Neural progenitor cell (in vitro differentiated cells): Measurements from ENCODE around the gene MUL1. TPM values are rescaled to one million over a fixed set of nuclear protein-coding genes. Genes with fewer than 3 reads are reported as not detected.

Experiments used
- DNase-seq: peaks from one replicate; pipeline ENCODE4 v3.0.0-alpha.2; 2016; ENCODE audit warnings: low spot score
- H2AFZ ChIP-seq: fragments of 200-600 bp; sonication (generic); replicated peaks from 2 replicates; pipeline ENCODE4 v1.6.1; 2016; ENCODE audit warnings: antibody characterized with exemption
- H3F3A ChIP-seq: fragments of 200-600 bp; sonication (generic); 2 replicates; pipeline ENCODE4 v1.6.1; 2016; ENCODE audit warnings: antibody characterized with exemption, low read depth
- H3K27ac ChIP-seq: fragments of 200-600 bp; sonication (generic); 2 replicates; pipeline ENCODE4 v1.5.1; 2016; ENCODE audit warnings: mild to moderate bottlenecking
- H3K27me3 ChIP-seq: fragments of 200-600 bp; sonication (generic); 2 replicates; pipeline ENCODE4 v1.6.1; 2016; ENCODE audit warnings: mild to moderate bottlenecking, moderate library complexity
- H3K36me3 ChIP-seq: fragments of 200-600 bp; sonication (generic); 2 replicates; pipeline ENCODE4 v1.5.1; 2016
- H3K4me1 ChIP-seq: fragments of 200-600 bp; sonication (generic); 2 replicates; pipeline ENCODE4 v1.6.1; 2016; ENCODE audit warnings: mixed run types
- H3K4me2 ChIP-seq: fragments of 200-600 bp; sonication (generic); 2 replicates; pipeline ENCODE4 v1.6.1; 2016
- H3K4me3 ChIP-seq: fragments of 200-600 bp; sonication (generic); 2 replicates; pipeline ENCODE4 v1.5.1; 2016
- H3K79me2 ChIP-seq: fragments of 200-600 bp; sonication (generic); 2 replicates; pipeline ENCODE4 v1.6.1; 2016; ENCODE audit warnings: low read depth
- H3K9ac ChIP-seq: fragments of 200-600 bp; sonication (generic); 2 replicates; pipeline ENCODE4 v1.6.1; 2016
- H3K9me3 ChIP-seq: fragments of 200-600 bp; sonication (generic); 2 replicates; pipeline ENCODE4 v1.5.1; 2016; ENCODE audit warnings: low read depth
- H4K20me1 ChIP-seq: fragments of 200-600 bp; sonication (generic); 2 replicates; pipeline ENCODE4 v1.6.1; 2016; ENCODE audit warnings: low read depth
- H3K27ac Mint-ChIP-seq: 3 replicates; pipeline ENCODE4 v1.8.0; 2021; ENCODE audit warnings: mixed read lengths
- H3K27me3 Mint-ChIP-seq: 2 replicates; pipeline ENCODE4 v1.8.0; 2022; ENCODE audit warnings: low read depth, mild to moderate bottlenecking, inconsistent platforms, moderate library complexity, mixed read lengths; ENCODE audit not compliant: insufficient read depth
- H3K36me3 Mint-ChIP-seq: 3 replicates; pipeline ENCODE4 v1.8.0; 2021; ENCODE audit warnings: mixed read lengths
- H3K4me1 Mint-ChIP-seq: 3 replicates; pipeline ENCODE4 v1.8.0; 2021; ENCODE audit warnings: mixed read lengths
- H3K4me3 Mint-ChIP-seq: 3 replicates; pipeline ENCODE4 v1.8.0; 2021; ENCODE audit warnings: mild to moderate bottlenecking, moderate library complexity, mixed read lengths
- H3K9me3 Mint-ChIP-seq: 3 replicates; pipeline ENCODE4 v1.8.0; 2020; ENCODE audit warnings: mixed read lengths
- CTCF ChIP-seq: fragments of 200-600 bp; sonication (generic); IDR thresholded peaks from 2 replicates; pipeline ENCODE4 v1.5.1; 2017; ENCODE audit warnings: antibody characterized with exemption, mild to moderate bottlenecking
- EZH2 ChIP-seq: fragments of 200-600 bp; sonication (generic); IDR thresholded peaks from 2 replicates; pipeline ENCODE4 v1.6.1; 2017; ENCODE audit warnings: antibody characterized with exemption, mild to moderate bottlenecking, moderate library complexity
- EZH2phosphoT487 ChIP-seq: fragments of 200-600 bp; sonication (generic); IDR thresholded peaks from 2 replicates; pipeline ENCODE4 v1.6.1; 2017; ENCODE audit warnings: antibody characterized with exemption
- total RNA-seq: library from RNA; depleted of rRNA; stranded (reverse); fragments of >200 nt; gene quantifications from 2 replicates; pipeline ENCODE4 v1.2.3, GENCODE V29; 2015; ENCODE audit warnings: low replicate concordance

The MUL1 gene
- total RNA-seq, 1 donor from 2014 or later = 6.7 TPM

GRCh38 chr1:20552728-20553445 is 44.9 kb upstream of the MUL1 start:
- Histone ChIP-seq H3K27ac (no peak overlapping the region), H4K20me1 (peaks cover 7% of the 10 kb centered on the region), H3K9me3 (no peaks in the 10 kb centered on the region), H3K4me2 (peak overlapping the region; percentile 87), H2AFZ (peak overlapping the region; percentile 78), H3K9ac (no peak overlapping the region), H3K4me1 (peaks cover 8% of the 10 kb centered on the region), H3K79me2 (no peaks in the 10 kb centered on the region), H3F3A (peaks cover 5% of the 10 kb centered on the region), H3K27me3 (peaks cover 100% of the 10 kb centered on the region), H3K36me3 (no peaks in the 10 kb centered on the region), H3K4me3 (peak overlapping the region; percentile 53)
- H3K27ac Mint-ChIP-seq = no peak overlapping the region
- H3K9me3 Mint-ChIP-seq = no peaks in the 10 kb centered on the region
- peaks cover 10% of the 10 kb centered on the region for H3K4me1 Mint-ChIP-seq
- TF ChIP-seq EZH2 = peak; percentile 96
- no peak for TF ChIP-seq CTCF
- TF ChIP-seq EZH2phosphoT487 = peak; percentile 89
- peak overlapping the region; percentile 89 for H3K4me3 Mint-ChIP-seq
- H3K27me3 Mint-ChIP-seq = peaks cover 36% of the 10 kb centered on the region
- DNase-seq = no peak
- H3K36me3 Mint-ChIP-seq = no peaks in the 10 kb centered on the region

- Histone ChIP-seq H3K79me2 (no peaks in the 10 kb centered on the region), H3K9ac (no peak within 1 kb of the TSS), H3K4me2 (peak within 1 kb of the TSS; percentile 87), H3K36me3 (no peaks in the 10 kb centered on the region), H3K4me3 (peak within 1 kb of the TSS; percentile 53), H3K9me3 (no peaks in the 10 kb centered on the region), H3K4me1 (peaks cover 8% of the 10 kb centered on the region), H2AFZ (peak within 1 kb of the TSS; percentile 78), H3F3A (peaks cover 5% of the 10 kb centered on the region), H3K27ac (no peak within 1 kb of the TSS), H3K27me3 (peaks cover 92% of the 10 kb centered on the region), H4K20me1 (peaks cover 7% of the 10 kb centered on the region)
- TF ChIP-seq CTCF (no peak), EZH2 (no peak), EZH2phosphoT487 (no peak)
- no peaks in the 10 kb centered on the region for H3K36me3 Mint-ChIP-seq
- peak; percentile 86 for DNase-seq
- peak within 1 kb of the TSS; percentile 89 for H3K4me3 Mint-ChIP-seq
- peaks cover 36% of the 10 kb centered on the region for H3K27me3 Mint-ChIP-seq
- H3K9me3 Mint-ChIP-seq = no peaks in the 10 kb centered on the region
- peaks cover 10% of the 10 kb centered on the region for H3K4me1 Mint-ChIP-seq
- peak within 1 kb of the TSS; percentile 82 for H3K27ac Mint-ChIP-seq
Measured at GRCh38 chr1:20551945-20552727, 44.2 kb upstream of the MUL1 start, which contains the start of gene FAM43B. Gene FAM43B, plus strand, starts transcription at chr1:20552573. Its CDS starts 401 bp downstream, at chr1:20552974.

GRCh38 chr1:20551161-20551560 is 43.2 kb upstream of the MUL1 start:
- H3K27ac Mint-ChIP-seq = no peak overlapping the region
- Histone ChIP-seq H3K9me3 (no peaks in the 10 kb centered on the region), H3K27me3 (peaks cover 86% of the 10 kb centered on the region), H3K27ac (no peak overlapping the region), H3K4me2 (peak overlapping the region; percentile 87), H3K4me1 (peaks cover 8% of the 10 kb centered on the region), H3F3A (peaks cover 5% of the 10 kb centered on the region), H3K79me2 (no peaks in the 10 kb centered on the region), H2AFZ (no peak overlapping the region), H3K9ac (no peak overlapping the region), H3K4me3 (no peak overlapping the region), H3K36me3 (no peaks in the 10 kb centered on the region), H4K20me1 (peaks cover 7% of the 10 kb centered on the region)
- no peak for DNase-seq
- H3K36me3 Mint-ChIP-seq = no peaks in the 10 kb centered on the region
- H3K4me3 Mint-ChIP-seq = peak overlapping the region; percentile 89
- H3K27me3 Mint-ChIP-seq = peaks cover 38% of the 10 kb centered on the region
- peaks cover 10% of the 10 kb centered on the region for H3K4me1 Mint-ChIP-seq
- TF ChIP-seq EZH2phosphoT487 (no peak), EZH2 (no peak), CTCF (no peak)
- H3K9me3 Mint-ChIP-seq = no peaks in the 10 kb centered on the region
